OCI-LY1 (cell line): ENCODE measurements around the gene GRHL1.

ENCODE experiments used
- H2AFZ ChIP-seq: fragments of 200-600 bp; sonication (generic), shearing (Covaris generic); 2 replicates; pipeline ENCODE4 v1.6.0; 2014; ENCODE audit warnings: antibody characterized with exemption, mild to moderate bottlenecking, low read length
- H3F3A ChIP-seq: fragments of 200-600 bp; sonication (generic), shearing (Covaris generic); 2 replicates; pipeline ENCODE4 v1.6.0; 2014; ENCODE audit warnings: mild to moderate bottlenecking, antibody characterized with exemption, low read length, moderate library complexity; ENCODE audit not compliant: insufficient read depth
- H3K27ac ChIP-seq: fragments of 200-600 bp; sonication (generic); 2 replicates; pipeline ENCODE4 v1.5.1; 2014; ENCODE audit warnings: low read length, mixed run types, mild to moderate bottlenecking, low read depth; ENCODE audit not compliant: poor library complexity, severe bottlenecking
- H3K27me3 ChIP-seq: fragments of 200-600 bp; sonication (generic); 2 replicates; pipeline ENCODE4 v1.6.0; 2014; ENCODE audit warnings: antibody characterized with exemption, mild to moderate bottlenecking, low read length, moderate library complexity; ENCODE audit not compliant: insufficient read depth
- H3K36me3 ChIP-seq: fragments of 200-600 bp; sonication (generic); 2 replicates; pipeline ENCODE4 v1.6.1; 2014; ENCODE audit warnings: mild to moderate bottlenecking, antibody characterized with exemption, low read length, moderate library complexity, mixed read lengths; ENCODE audit not compliant: insufficient read depth
- H3K4me1 ChIP-seq: fragments of 200-600 bp; sonication (generic); 2 replicates; pipeline ENCODE4 v1.5.1; 2014; ENCODE audit warnings: mild to moderate bottlenecking, low read length, moderate library complexity; ENCODE audit not compliant: insufficient read depth, severe bottlenecking
- H3K4me2 ChIP-seq: fragments of 200-600 bp; sonication (generic), shearing (Covaris generic); 2 replicates; pipeline ENCODE4 v1.6.1; 2014; ENCODE audit warnings: low read length
- H3K4me3 ChIP-seq: fragments of 200-600 bp; sonication (generic); 2 replicates; pipeline ENCODE4 v1.5.1; 2014; ENCODE audit warnings: low read length, low read depth, mild to moderate bottlenecking, mixed read lengths; ENCODE audit not compliant: poor library complexity, severe bottlenecking
- H3K79me2 ChIP-seq: fragments of 200-600 bp; shearing (Covaris generic); 2 replicates; pipeline ENCODE4 v1.6.1; 2016; ENCODE audit warnings: mixed run types, low read length, mixed read lengths; ENCODE audit not compliant: insufficient read depth
- H3K9ac ChIP-seq: fragments of 200-600 bp; sonication (generic), shearing (Covaris generic); 2 replicates; pipeline ENCODE4 v1.6.1; 2014; ENCODE audit warnings: mild to moderate bottlenecking, low read length, mixed read lengths
- H3K9me2 ChIP-seq: fragments of 200-600 bp; sonication (generic), shearing (Covaris generic); 2 replicates; pipeline ENCODE4 v1.6.1; 2014; ENCODE audit warnings: low read depth, mild to moderate bottlenecking, low read length, mixed read lengths
- H3K9me3 ChIP-seq: fragments of 200-600 bp; shearing (Covaris generic); 2 replicates; pipeline ENCODE4 v1.6.1; 2014; ENCODE audit warnings: low read length, mixed read lengths
- H4K20me1 ChIP-seq: fragments of 200-600 bp; sonication (generic), shearing (Covaris generic); 2 replicates; pipeline ENCODE4 v1.6.0; 2016; ENCODE audit warnings: mild to moderate bottlenecking, low read length; ENCODE audit not compliant: insufficient read depth
- CTCF ChIP-seq: fragments of 200-600 bp; sonication (generic), shearing (Covaris generic); IDR thresholded peaks from 2 replicates; pipeline ENCODE4 v1.5.1; 2017; ENCODE audit warnings: mild to moderate bottlenecking, antibody characterized with exemption, low read length, moderate library complexity, mixed read lengths
- EZH2 ChIP-seq: fragments of 200-600 bp; sonication (generic), shearing (Covaris generic); IDR thresholded peaks from 2 replicates; pipeline ENCODE4 v1.8.0; 2017; ENCODE audit warnings: borderline replicate concordance, mixed run types, mild to moderate bottlenecking, antibody characterized with exemption, low read length, moderate library complexity, mixed read lengths

The GRHL1 gene

GRCh38 chr2:10043906-10044601, 92.6 kb downstream of the GRHL1 start:
- H3K27me3 ChIP-seq: peaks cover 8% of the 10 kb centered on the region; the same call in 1 of the 2 replicates
- TF ChIP-seq CTCF (no peak), EZH2 (no peak)
- H2AFZ ChIP-seq: no peak overlapping the region
- no peaks in the 10 kb centered on the region for H3K9me2 ChIP-seq
- no peaks in the 10 kb centered on the region for H3F3A ChIP-seq
- no peaks in the 10 kb centered on the region for H3K4me1 ChIP-seq
- H3K36me3 ChIP-seq: no peaks in the 10 kb centered on the region
- H3K27ac ChIP-seq: no peak overlapping the region
- H3K9me3 ChIP-seq: 0 out of 2 replicates have a peak, but pooled peaks cover 4% of the 10 kb centered on the region
- H4K20me1 ChIP-seq: no peaks in the 10 kb centered on the region
- H3K4me2 ChIP-seq: no peak overlapping the region; the same call in 1 of the 2 replicates
- H3K9ac ChIP-seq: no peak overlapping the region
- H3K79me2 ChIP-seq: no peaks in the 10 kb centered on the region
- H3K4me3 ChIP-seq: peak overlapping the region; percentile 40

GRCh38 chr2:10045561-10046355, 94.3 kb downstream of the GRHL1 start:
- H3K36me3 ChIP-seq: no peaks in the 10 kb centered on the region
- H3K9ac ChIP-seq: no peak overlapping the region
- no peak overlapping the region for H2AFZ ChIP-seq
- H3F3A ChIP-seq: no peaks in the 10 kb centered on the region
- H3K79me2 ChIP-seq: no peaks in the 10 kb centered on the region
- H3K4me3 ChIP-seq: no peak overlapping the region
- H3K9me3 ChIP-seq: 0 out of 2 replicates have a peak, but pooled peaks cover 4% of the 10 kb centered on the region
- no peaks in the 10 kb centered on the region for H3K9me2 ChIP-seq
- no peaks in the 10 kb centered on the region for H4K20me1 ChIP-seq
- no peaks in the 10 kb centered on the region for H3K4me1 ChIP-seq
- no peak overlapping the region for H3K27ac ChIP-seq
- H3K4me2 ChIP-seq: no peak overlapping the region
- TF ChIP-seq EZH2 (no peak), CTCF (no peak)
- peaks cover 8% of the 10 kb centered on the region; the same call in 1 of the 2 replicates for H3K27me3 ChIP-seq

GRCh38 chr2:10046931-10047330, 95.4 kb downstream of the GRHL1 start:
- peaks cover 4% of the 10 kb centered on the region; the same call in 1 of the 2 replicates for H3K27me3 ChIP-seq
- TF ChIP-seq CTCF (no peak), EZH2 (no peak)

More at GRCh38 chr2:10046931-10047330, 95.4 kb downstream of the GRHL1 start:
- 0 out of 2 replicates have a peak, but pooled peaks cover 4% of the 10 kb centered on the region for H3K9me3 ChIP-seq
- H3K79me2 ChIP-seq: no peaks in the 10 kb centered on the region
- H3K27ac ChIP-seq: no peak overlapping the region
- no peak overlapping the region for H3K4me3 ChIP-seq
- H3F3A ChIP-seq: no peaks in the 10 kb centered on the region
- no peak overlapping the region for H3K4me2 ChIP-seq
- no peaks in the 10 kb centered on the region for H3K4me1 ChIP-seq
- H3K9ac ChIP-seq: no peak overlapping the region
- H3K36me3 ChIP-seq: no peaks in the 10 kb centered on the region
- H4K20me1 ChIP-seq: no peaks in the 10 kb centered on the region
- H3K9me2 ChIP-seq: no peaks in the 10 kb centered on the region
- no peak overlapping the region for H2AFZ ChIP-seq
